MCF 10A (cell line): ENCODE measurements around the gene RPS6KA2. TPM values are rescaled to one million over a fixed set of nuclear protein-coding genes. Genes with fewer than 3 reads are reported as not detected.
A peak's percentile ranks its signal among the peaks of the same experiment; 100 is the strongest.

Experiments used
- BruUV-seq: library from RNA; stranded (reverse); fragments of 400-500 nt; replicated peaks from 2 replicates; lab custom pipeline; 2021; lab: Mats Ljungman, UMichigan
- CTCF ChIA-PET: fragments of 300-600 bp; sonication (Branson Sonifier 250); formaldehyde crosslinking; extraction: SDS; loops from one replicate; lab custom pipeline; 2021; ENCODE audit warnings: antibody characterized with exemption, inconsistent platforms; lab: Yijun Ruan, JAX
- POLR2A ChIA-PET: fragments of 300-600, 350-650 bp; sonication (Branson Sonifier 250); formaldehyde crosslinking; extraction: SDS; loops from one replicate; lab custom pipeline; 2020; ENCODE audit warnings: antibody characterized with exemption, inconsistent platforms; lab: Yijun Ruan, JAX
- DNase-seq: peaks from one replicate; pipeline ENCODE4 v3.0.0-alpha.2; 2018; ENCODE audit not compliant: unreplicated experiment
- H3K27ac Mint-ChIP-seq: one replicate; pipeline ENCODE4 v1.8.0; 2022; ENCODE audit warnings: mild to moderate bottlenecking, low read depth, mixed read lengths; ENCODE audit not compliant: unreplicated experiment
- H3K27me3 Mint-ChIP-seq: one replicate; pipeline ENCODE4 v1.8.0; 2022; ENCODE audit warnings: mixed read lengths; ENCODE audit not compliant: insufficient read depth, unreplicated experiment
- H3K36me3 Mint-ChIP-seq: one replicate; pipeline ENCODE4 v1.8.0; 2022; ENCODE audit warnings: mild to moderate bottlenecking, moderate library complexity, mixed read lengths; ENCODE audit not compliant: insufficient read depth, unreplicated experiment
- H3K4me1 Mint-ChIP-seq: one replicate; pipeline ENCODE4 v1.8.0; 2022; ENCODE audit warnings: mixed read lengths; ENCODE audit not compliant: insufficient read depth, unreplicated experiment
- H3K4me3 Mint-ChIP-seq: one replicate; pipeline ENCODE4 v1.8.0; 2022; ENCODE audit warnings: mild to moderate bottlenecking, moderate library complexity, mixed read lengths; ENCODE audit not compliant: unreplicated experiment
- H3K9me3 Mint-ChIP-seq: one replicate; pipeline ENCODE4 v1.8.0; 2022; ENCODE audit warnings: mixed read lengths; ENCODE audit not compliant: unreplicated experiment
- CTCF ChIP-seq: fragments of 200-600 bp; IDR thresholded peaks from one replicate; pipeline ENCODE4 v1.8.0; 2022; ENCODE audit warnings: antibody characterized with exemption, mild to moderate bottlenecking; ENCODE audit not compliant: unreplicated experiment
- intact Hi-C: fragments of 100-400 bp; cut with micrococcal nuclease; formaldehyde crosslinking; loops from 2 replicates; pipeline ENCODE4 v1.14.1; 2022
- total RNA-seq: library from RNA; stranded (reverse); gene quantifications from 2 replicates; pipeline ENCODE4 v1.2.3, GENCODE V29; 2022

The RPS6KA2 gene
- total RNA-seq, 1 experiment from 2014 or later = 126 TPM

DNA sequence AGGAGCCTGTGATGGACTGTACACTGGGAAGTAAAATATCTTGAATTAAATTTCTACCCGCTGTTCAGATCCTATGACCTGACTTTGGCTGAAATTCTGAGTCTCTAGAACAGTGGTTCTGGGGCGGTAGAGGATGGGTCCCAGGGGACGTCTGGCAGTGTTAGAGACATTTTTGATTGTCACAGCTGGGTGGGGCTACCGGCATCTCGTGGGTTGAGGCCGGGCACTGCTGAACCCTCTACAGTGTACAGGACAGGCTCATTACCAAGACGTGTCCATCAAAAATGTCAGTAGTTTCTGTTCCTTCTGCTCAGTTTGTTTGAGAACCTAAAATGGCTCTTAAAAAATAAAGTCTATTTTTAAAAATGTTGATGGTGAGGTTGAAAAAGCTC is 11.5 kb upstream of the RPS6KA2 start:
- CTCF ChIA-PET = interaction anchor here (0.7 kb wide), 1 partner anchor 83 kb away, joined by 3 read pairs; no protein-coding TSS in a partner anchor

DNA sequence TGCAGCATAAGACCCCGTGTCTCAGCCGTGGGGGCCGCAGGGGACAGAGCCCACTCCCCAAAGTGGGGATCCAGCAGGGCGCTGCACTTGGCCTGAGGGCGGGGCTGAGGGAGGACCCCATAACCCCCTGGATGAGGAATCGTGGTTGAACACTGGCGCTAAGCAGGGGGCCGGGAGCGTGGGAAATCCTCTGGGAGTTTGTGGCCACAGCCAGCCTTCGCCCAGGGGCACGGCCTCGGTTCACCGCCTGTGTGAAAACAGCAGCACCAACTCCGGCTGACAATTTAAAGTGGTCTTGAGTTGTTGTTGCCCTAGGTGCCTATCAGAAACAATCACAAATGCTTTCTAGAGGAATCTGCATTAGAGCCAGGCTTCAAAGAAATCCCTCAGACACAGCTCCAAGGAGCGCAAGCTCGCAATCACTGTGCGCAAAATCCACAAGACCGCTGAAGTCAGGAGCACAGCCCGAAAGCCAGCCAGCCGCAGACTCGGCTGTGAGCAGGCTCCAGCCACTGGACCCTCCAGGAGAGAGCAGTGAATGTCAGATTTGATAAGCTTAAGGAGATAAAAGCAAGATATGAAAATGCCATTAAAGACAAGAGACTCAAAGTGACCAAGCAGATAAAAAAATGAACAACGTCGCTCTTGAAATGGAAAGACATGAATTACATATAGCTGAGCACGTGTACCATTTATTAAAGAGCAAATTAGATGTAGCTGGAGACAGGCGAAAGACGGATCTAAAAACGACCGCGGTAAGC is 10.9 kb upstream of the RPS6KA2 start:
- H3K9me3 Mint-ChIP-seq = no peaks in the 10 kb centered on the region
- peaks cover 24% of the 10 kb centered on the region for H3K27me3 Mint-ChIP-seq
- DNase-seq = no peak
- peaks cover 16% of the 10 kb centered on the region for H3K4me1 Mint-ChIP-seq
- H3K27ac Mint-ChIP-seq = no peak overlapping the region
- no TSS peak for BruUV-seq
- no peak overlapping the region for H3K4me3 Mint-ChIP-seq
- H3K36me3 Mint-ChIP-seq = no peaks in the 10 kb centered on the region
- POLR2A ChIA-PET = interaction anchor here (0.6 to 1.2 kb wide), 2 partner anchors 12 to 21 kb away, joined by 3 read pairs; no protein-coding TSS in a partner anchor
- CTCF ChIA-PET = no interaction called here
- intact Hi-C loops = no loop called here
- no peak for TF ChIP-seq CTCF

More for the DNA sequence above, 11.5 kb upstream of the RPS6KA2 start:
- H3K27me3 Mint-ChIP-seq = peaks cover 22% of the 10 kb centered on the region
- no peak overlapping the region for H3K27ac Mint-ChIP-seq
- intact Hi-C loops = no loop called here
- no peak overlapping the region for H3K4me3 Mint-ChIP-seq
- no peaks in the 10 kb centered on the region for H3K9me3 Mint-ChIP-seq
- peaks cover 15% of the 10 kb centered on the region for H3K4me1 Mint-ChIP-seq
- no peak for DNase-seq
- POLR2A ChIA-PET = interaction anchor here (1.2 kb wide), 1 partner anchor 12 kb away, joined by 3 read pairs; no protein-coding TSS in a partner anchor
- no TSS peak for BruUV-seq
- no peak for TF ChIP-seq CTCF
- no peaks in the 10 kb centered on the region for H3K36me3 Mint-ChIP-seq

GRCh38 chr6:166636934-166637333 is 9.9 kb upstream of the RPS6KA2 start:
- BruUV-seq = no TSS peak
- H3K27me3 Mint-ChIP-seq = peaks cover 17% of the 10 kb centered on the region
- no peak for DNase-seq
- intact Hi-C loops = no loop called here
- CTCF ChIA-PET = interaction anchor here (0.6 kb wide), 1 partner anchor 148 kb away, joined by 3 read pairs; no protein-coding TSS in a partner anchor
- no peaks in the 10 kb centered on the region for H3K36me3 Mint-ChIP-seq
- TF ChIP-seq CTCF = no peak
- H3K9me3 Mint-ChIP-seq = no peaks in the 10 kb centered on the region
- no peak overlapping the region for H3K4me3 Mint-ChIP-seq
- peaks cover 16% of the 10 kb centered on the region for H3K4me1 Mint-ChIP-seq
- POLR2A ChIA-PET = no interaction called here
- no peak overlapping the region for H3K27ac Mint-ChIP-seq

GRCh38 chr6:166636191-166636933 is 9.3 kb upstream of the RPS6KA2 start:
- BruUV-seq = no TSS peak
- H3K4me3 Mint-ChIP-seq = no peak overlapping the region
- peaks cover 16% of the 10 kb centered on the region for H3K4me1 Mint-ChIP-seq
- peak overlapping the region; percentile 3 for H3K27ac Mint-ChIP-seq
- no peaks in the 10 kb centered on the region for H3K36me3 Mint-ChIP-seq
- TF ChIP-seq CTCF = no peak
- CTCF ChIA-PET = interaction anchor here (0.6 kb wide), 1 partner anchor 148 kb away, joined by 3 read pairs; no protein-coding TSS in a partner anchor
- POLR2A ChIA-PET = no interaction called here
- intact Hi-C loops = no loop called here
- no peaks in the 10 kb centered on the region for H3K9me3 Mint-ChIP-seq
- DNase-seq = no peak
- peaks cover 12% of the 10 kb centered on the region for H3K27me3 Mint-ChIP-seq
